OCI-LY3 (cell line): ENCODE measurements around the gene KAT6B.

ENCODE experiments used
- EZH2phosphoT487 ChIP-seq: fragments of 200-600 bp; shearing (Covaris generic); IDR thresholded peaks from 2 replicates; pipeline ENCODE4 v1.6.1; 2018; ENCODE audit warnings: antibody characterized with exemption, mixed run types, low read depth
- TF ChIP-seq, protein P1 (sequence below): fragments of 200-600, 300-600 bp; sonication (generic); IDR thresholded peaks from 2 replicates; pipeline ENCODE4 v1.5.1; 2014; ENCODE audit warnings: antibody characterized with exemption, low read length, low read depth

DNA sequence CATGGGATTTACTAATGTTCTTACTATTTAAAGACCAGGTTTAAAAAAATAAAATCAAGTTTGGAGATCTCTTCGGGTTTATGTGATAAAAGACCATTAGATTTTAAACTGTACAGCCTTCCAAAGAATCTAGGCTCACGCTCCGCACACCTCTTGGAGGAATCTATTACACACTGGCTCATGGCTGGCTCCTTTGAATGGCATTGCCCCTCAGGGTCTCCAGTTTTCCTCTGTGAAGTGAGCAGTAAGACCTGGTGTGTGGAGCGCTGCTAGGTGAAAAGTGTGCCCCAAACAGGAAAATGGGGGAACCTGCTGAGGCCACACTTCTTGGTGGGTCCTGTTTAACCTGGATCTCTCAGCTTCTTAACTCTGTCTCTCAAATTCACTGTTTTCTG lies 142.3 kb downstream of the KAT6B start:
- TF ChIP-seq, protein P1, sequence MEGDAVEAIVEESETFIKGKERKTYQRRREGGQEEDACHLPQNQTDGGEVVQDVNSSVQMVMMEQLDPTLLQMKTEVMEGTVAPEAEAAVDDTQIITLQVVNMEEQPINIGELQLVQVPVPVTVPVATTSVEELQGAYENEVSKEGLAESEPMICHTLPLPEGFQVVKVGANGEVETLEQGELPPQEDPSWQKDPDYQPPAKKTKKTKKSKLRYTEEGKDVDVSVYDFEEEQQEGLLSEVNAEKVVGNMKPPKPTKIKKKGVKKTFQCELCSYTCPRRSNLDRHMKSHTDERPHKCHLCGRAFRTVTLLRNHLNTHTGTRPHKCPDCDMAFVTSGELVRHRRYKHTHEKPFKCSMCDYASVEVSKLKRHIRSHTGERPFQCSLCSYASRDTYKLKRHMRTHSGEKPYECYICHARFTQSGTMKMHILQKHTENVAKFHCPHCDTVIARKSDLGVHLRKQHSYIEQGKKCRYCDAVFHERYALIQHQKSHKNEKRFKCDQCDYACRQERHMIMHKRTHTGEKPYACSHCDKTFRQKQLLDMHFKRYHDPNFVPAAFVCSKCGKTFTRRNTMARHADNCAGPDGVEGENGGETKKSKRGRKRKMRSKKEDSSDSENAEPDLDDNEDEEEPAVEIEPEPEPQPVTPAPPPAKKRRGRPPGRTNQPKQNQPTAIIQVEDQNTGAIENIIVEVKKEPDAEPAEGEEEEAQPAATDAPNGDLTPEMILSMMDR, result no peak
- no peak for TF ChIP-seq EZH2phosphoT487
